HepG2 (cell line): Measurements from ENCODE around the gene SEMA3B. TPM values are rescaled to one million over a fixed set of nuclear protein-coding genes. Genes with fewer than 3 reads are reported as not detected.

ENCODE experiments used
- ATRX ChIP-seq: sonication (generic); formaldehyde crosslinking; IDR thresholded peaks from 2 replicates; pipeline ENCODE4 v1.4.0; 2020; ENCODE audit warnings: missing genetic modification reagents, borderline replicate concordance
- BRD4 ChIP-seq: sonication (generic); formaldehyde crosslinking; IDR thresholded peaks from 2 replicates; pipeline ENCODE4 v1.4.0; 2020; ENCODE audit warnings: missing genetic modification reagents
- DR1 ChIP-seq: sonication (generic); formaldehyde crosslinking; IDR thresholded peaks from 2 replicates; pipeline ENCODE4 v1.8.0; 2021; ENCODE audit warnings: mild to moderate bottlenecking, missing genetic modification reagents, inconsistent platforms
- ELF3 ChIP-seq: IDR thresholded peaks from 2 replicates; pipeline ENCODE4 v1.6.1; 2016; ENCODE audit warnings: missing genetic modification reagents, missing compliant biosample characterization
- ELF4 ChIP-seq: sonication (generic); formaldehyde crosslinking; IDR thresholded peaks from 2 replicates; pipeline ENCODE4 v1.5.0; 2020; ENCODE audit warnings: missing genetic modification reagents, mild to moderate bottlenecking, moderate library complexity, borderline replicate concordance
- RFXAP ChIP-seq: sonication (generic); formaldehyde crosslinking; IDR thresholded peaks from 2 replicates; pipeline ENCODE4 v1.4.0; 2020; ENCODE audit warnings: missing genetic modification reagents, borderline replicate concordance
- SIX1 ChIP-seq: sonication (generic); formaldehyde crosslinking; IDR thresholded peaks from 2 replicates; pipeline ENCODE4 v1.4.0; 2020; ENCODE audit warnings: missing genetic modification reagents, borderline replicate concordance
- SMAD3 ChIP-seq: sonication (generic); formaldehyde crosslinking; IDR thresholded peaks from 2 replicates; pipeline ENCODE4 v1.4.0; 2020; ENCODE audit warnings: missing genetic modification reagents
- SMARCE1 ChIP-seq: fragments of 450-650 bp; IDR thresholded peaks from 2 replicates; pipeline ENCODE4 v1.6.1; 2017; ENCODE audit warnings: borderline replicate concordance
- TEAD3 ChIP-seq: optimal IDR thresholded peaks from 2 replicates; pipeline ENCODE3; 2016; ENCODE audit warnings: borderline replicate concordance
- ZBTB3 ChIP-seq: sonication (generic); formaldehyde crosslinking; IDR thresholded peaks from 2 replicates; pipeline ENCODE4 v1.4.0; 2020; ENCODE audit warnings: low read depth, mild to moderate bottlenecking, moderate library complexity, missing genetic modification reagents, borderline replicate concordance
- ZBTB7A ChIP-seq: sonication (generic); formaldehyde crosslinking; IDR thresholded peaks from 2 replicates; pipeline ENCODE4 v1.8.0; 2022; ENCODE audit warnings: mild to moderate bottlenecking, missing genetic modification reagents
- ZNF280D ChIP-seq: sonication (generic); formaldehyde crosslinking; IDR thresholded peaks from 2 replicates; pipeline ENCODE4 v1.5.1; 2020; ENCODE audit warnings: mild to moderate bottlenecking, missing genetic modification reagents
- ZNF549 ChIP-seq: sonication (generic); formaldehyde crosslinking; IDR thresholded peaks from 2 replicates; pipeline ENCODE4 v1.5.0; 2020; ENCODE audit warnings: missing genetic modification reagents
- ZNF609 ChIP-seq: sonication (generic); formaldehyde crosslinking; IDR thresholded peaks from 2 replicates; pipeline ENCODE4 v1.4.0; 2020; ENCODE audit warnings: mild to moderate bottlenecking, missing genetic modification reagents, borderline replicate concordance
- ZNF687 ChIP-seq: sonication (generic); formaldehyde crosslinking; IDR thresholded peaks from 2 replicates; pipeline ENCODE4 v1.5.1; 2020; ENCODE audit warnings: mild to moderate bottlenecking, missing genetic modification reagents, moderate library complexity
- ZNF788 ChIP-seq: sonication (generic); formaldehyde crosslinking; IDR thresholded peaks from 2 replicates; pipeline ENCODE4 v1.5.0; 2020; ENCODE audit warnings: mild to moderate bottlenecking, missing genetic modification reagents, borderline replicate concordance
- polyA plus RNA-seq, 8 experiments: library from polyadenylated mRNA; depleted of rRNA in 3 of 8; stranded (reverse) in 7 of 8; unstranded in 1 of 8; fragments of >200 nt; fragmentation: Illumina TruSeq in 4 of 8; extraction: Trizol in 4 of 8; gene quantifications; 2 replicates each; pipeline versions ENCODE4 v1.2.1 to v1.2.3, GENCODE V29; 2011 to 2016; ENCODE audit warnings: low read depth in 4 of 8, missing spikeins in 1 of 8, mixed read lengths in 1 of 8; ENCODE audit not compliant: insufficient read depth in 1 of 8
- total RNA-seq, 5 experiments: library from RNA; depleted of rRNA; stranded (reverse); fragments of >200 nt; fragmentation: Illumina TruSeq; extraction: Trizol; gene quantifications; 2 replicates each; pipeline ENCODE4 v1.2.3, GENCODE V29; 2016; ENCODE audit warnings: low read depth in 1 of 5

The SEMA3B gene
- total and polyA plus RNA-seq, 2 of the 13 experiments (the other 11 are each of a cell fraction or from before 2014, with no cell fraction given): 93.2 to 158 TPM

- TF ChIP-seq ZNF609 (CRISPR knock-in tag) (peak; percentile 32; the same call in 1 of the 2 replicates), RFXAP (no peak), ATRX (CRISPR knock-in tag) (no peak), ZNF788 (peak; percentile 85; the same call in 1 of the 2 replicates), BRD4 (CRISPR knock-in tag) (no peak; the same call in none of the 2 replicates), ZNF549 (CRISPR knock-in tag) (no peak), ELF4 (CRISPR knock-in tag) (peak; percentile 33; the same call in 1 of the 2 replicates), ELF3 (peak; percentile 10; the same call in 1 of the 2 replicates), DR1 (CRISPR knock-in tag) (no peak), ZBTB3 (CRISPR knock-in tag) (no peak), ZNF280D (CRISPR knock-in tag) (no peak), SMARCE1 (no peak), ZNF687 (CRISPR knock-in tag) (peak; percentile 65), SIX1 (peak; percentile 97), TEAD3 (CRISPR knock-in tag) (peak; percentile 85), ZBTB7A (CRISPR knock-in tag) (peak; percentile 73), SMAD3 (CRISPR knock-in tag) (0 out of 2 replicates have a peak, but pooled peaks have one; percentile 55)
- TF ChIP-seq, all 625 proteins: peak for 129
These were observed at the start of gene SEMA3B (continued) for GRCh38 chr3:50268703-50269451.
